ENCODE results near the gene PSMA7.

- no peak for TF ChIP-seq POLR2A (IDR thresholded peaks at IDR 0.05)
- TF ChIP-seq, protein P1, sequence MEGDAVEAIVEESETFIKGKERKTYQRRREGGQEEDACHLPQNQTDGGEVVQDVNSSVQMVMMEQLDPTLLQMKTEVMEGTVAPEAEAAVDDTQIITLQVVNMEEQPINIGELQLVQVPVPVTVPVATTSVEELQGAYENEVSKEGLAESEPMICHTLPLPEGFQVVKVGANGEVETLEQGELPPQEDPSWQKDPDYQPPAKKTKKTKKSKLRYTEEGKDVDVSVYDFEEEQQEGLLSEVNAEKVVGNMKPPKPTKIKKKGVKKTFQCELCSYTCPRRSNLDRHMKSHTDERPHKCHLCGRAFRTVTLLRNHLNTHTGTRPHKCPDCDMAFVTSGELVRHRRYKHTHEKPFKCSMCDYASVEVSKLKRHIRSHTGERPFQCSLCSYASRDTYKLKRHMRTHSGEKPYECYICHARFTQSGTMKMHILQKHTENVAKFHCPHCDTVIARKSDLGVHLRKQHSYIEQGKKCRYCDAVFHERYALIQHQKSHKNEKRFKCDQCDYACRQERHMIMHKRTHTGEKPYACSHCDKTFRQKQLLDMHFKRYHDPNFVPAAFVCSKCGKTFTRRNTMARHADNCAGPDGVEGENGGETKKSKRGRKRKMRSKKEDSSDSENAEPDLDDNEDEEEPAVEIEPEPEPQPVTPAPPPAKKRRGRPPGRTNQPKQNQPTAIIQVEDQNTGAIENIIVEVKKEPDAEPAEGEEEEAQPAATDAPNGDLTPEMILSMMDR (IDR thresholded peaks at IDR 0.05): no peak
These were observed 16.6 kb upstream of the PSMA7 start for GRCh38 chr20:62159839-62160238.

Measured in body of pancreas (tissue), 4 donors.